OCI-LY7 (cell line): ENCODE data around the gene HPCAL4. TPM values are rescaled to one million over a fixed set of nuclear protein-coding genes. Genes with fewer than 3 reads are reported as not detected.

ENCODE experiments used
- BruUV-seq: library from RNA; stranded (reverse); fragments of 400-500 nt; replicated peaks from 2 replicates; lab custom pipeline; 2021; lab: Mats Ljungman, UMichigan
- CTCF ChIA-PET: fragments of 300-600 bp; sonication (Branson Sonifier 250); formaldehyde crosslinking; loops from one replicate; lab custom pipeline; 2022; ENCODE audit warnings: antibody characterized with exemption; ENCODE audit not compliant: unreplicated experiment; lab: Charles Lee
- POLR2A ChIA-PET: fragments of 300-600 bp; sonication (Branson Sonifier 250); formaldehyde crosslinking; loops from one replicate; lab custom pipeline; 2022; ENCODE audit warnings: antibody characterized with exemption; lab: Charles Lee
- DNase-seq: peaks from one replicate; pipeline ENCODE4 v3.0.0-alpha.2; 2015; ENCODE audit warnings: low spot score
- H2AFZ ChIP-seq: fragments of 200-600 bp; sonication (generic), shearing (Covaris generic); 2 replicates; pipeline ENCODE4 v1.6.1; 2014; ENCODE audit warnings: mild to moderate bottlenecking, antibody characterized with exemption, low read length, moderate library complexity
- H3K27ac ChIP-seq: fragments of 200-600 bp; sonication (generic); 2 replicates; pipeline ENCODE4 v1.5.1; 2014; ENCODE audit warnings: mixed run types, low read depth, mild to moderate bottlenecking, moderate library complexity, low read length, inconsistent platforms; ENCODE audit not compliant: poor library complexity, severe bottlenecking
- H3K36me3 ChIP-seq: fragments of 200-600 bp; sonication (generic); 2 replicates; pipeline ENCODE4 v1.6.1; 2014; ENCODE audit warnings: mild to moderate bottlenecking, antibody characterized with exemption, low read length, moderate library complexity, mixed read lengths; ENCODE audit not compliant: insufficient read depth
- H3K4me1 ChIP-seq: fragments of 200-600 bp; sonication (generic); 2 replicates; pipeline ENCODE4 v1.5.1; 2014; ENCODE audit warnings: mild to moderate bottlenecking, low read length; ENCODE audit not compliant: insufficient read depth, poor library complexity, severe bottlenecking
- H3K4me2 ChIP-seq: fragments of 200-600 bp; sonication (generic); 2 replicates; pipeline ENCODE4 v1.6.1; 2014; ENCODE audit warnings: mild to moderate bottlenecking, low read length
- H3K4me3 ChIP-seq: fragments of 200-600 bp; sonication (generic); 2 replicates; pipeline ENCODE4 v1.5.1; 2014; ENCODE audit warnings: mild to moderate bottlenecking, low read depth, low read length; ENCODE audit not compliant: poor library complexity, severe bottlenecking
- H3K79me2 ChIP-seq: fragments of 200-600 bp; sonication (generic); 2 replicates; pipeline ENCODE4 v1.6.1; 2016; ENCODE audit warnings: low read depth, mild to moderate bottlenecking, low read length, moderate library complexity, mixed read lengths; ENCODE audit not compliant: insufficient read depth
- H3K9me2 ChIP-seq: fragments of 200-600 bp; sonication (generic); 2 replicates; pipeline ENCODE4 v1.6.1; 2016; ENCODE audit warnings: mild to moderate bottlenecking, low read length, mixed read lengths; ENCODE audit not compliant: insufficient read depth
- H3K9me3 ChIP-seq: fragments of 200-600 bp; sonication (generic); 2 replicates; pipeline ENCODE4 v1.6.1; 2014; ENCODE audit warnings: mild to moderate bottlenecking, mixed run types, low read length, mixed read lengths
- H4K20me1 ChIP-seq: fragments of 200-600 bp; sonication (generic); 2 replicates; pipeline ENCODE4 v1.6.1; 2014; ENCODE audit warnings: mild to moderate bottlenecking, antibody characterized with exemption, low read length, moderate library complexity, mixed read lengths; ENCODE audit not compliant: insufficient read depth
- EZH2phosphoT487 ChIP-seq: fragments of 200-600 bp; sonication (generic); IDR thresholded peaks from 2 replicates; pipeline ENCODE4 v1.6.1; 2018; ENCODE audit warnings: low read depth, borderline replicate concordance, mild to moderate bottlenecking, mixed run types, antibody characterized with exemption, low read length, moderate library complexity, mixed read lengths
- intact Hi-C: fragments of 100-400 bp; cut with micrococcal nuclease; formaldehyde crosslinking; loops from one replicate; pipeline ENCODE4 v1.10.0; 2022; ENCODE audit not compliant: unreplicated experiment
- total RNA-seq, 2 experiments: library from RNA; depleted of rRNA in 1 of 2; stranded (reverse); fragments of >200 nt in 1 of 2; shearing (Covaris generic) in 1 of 2; gene quantifications; 2 replicates each; pipeline ENCODE4 v1.2.3, GENCODE V29; 2014 to 2022
- TF ChIP-seq, protein P1 (sequence below): fragments of 200-600 bp; sonication (generic); conservative IDR thresholded peaks from 2 replicates; pipeline ENCODE4 v1.5.1; 2014; ENCODE audit warnings: mild to moderate bottlenecking, antibody characterized with exemption, low read length, moderate library complexity, mixed read lengths

The HPCAL4 gene
- total RNA-seq, 2 experiments from 2014 or later, result not detected

DNA sequence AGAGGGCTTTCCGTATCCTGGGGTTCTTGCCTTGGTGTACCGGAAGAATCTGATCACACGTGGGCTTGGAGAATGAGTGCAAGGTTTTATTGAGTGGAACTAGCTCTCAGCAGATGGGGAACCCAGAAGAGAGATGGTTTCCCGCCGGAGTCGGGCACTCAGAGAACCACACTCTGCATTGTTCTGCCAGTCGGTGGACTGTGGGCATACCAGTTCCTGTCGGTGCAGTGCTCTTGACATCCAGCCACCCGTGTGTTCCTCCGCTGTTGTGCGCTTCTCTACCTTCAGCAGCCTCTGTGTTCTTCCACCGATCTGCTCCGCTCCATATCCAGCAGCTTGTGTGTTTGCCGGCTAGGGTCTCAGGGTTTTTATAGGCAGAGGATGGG, 36.7 kb upstream of the HPCAL4 start:
- no peak for DNase-seq
- no peak for TF ChIP-seq EZH2phosphoT487
- TF ChIP-seq, protein P1, sequence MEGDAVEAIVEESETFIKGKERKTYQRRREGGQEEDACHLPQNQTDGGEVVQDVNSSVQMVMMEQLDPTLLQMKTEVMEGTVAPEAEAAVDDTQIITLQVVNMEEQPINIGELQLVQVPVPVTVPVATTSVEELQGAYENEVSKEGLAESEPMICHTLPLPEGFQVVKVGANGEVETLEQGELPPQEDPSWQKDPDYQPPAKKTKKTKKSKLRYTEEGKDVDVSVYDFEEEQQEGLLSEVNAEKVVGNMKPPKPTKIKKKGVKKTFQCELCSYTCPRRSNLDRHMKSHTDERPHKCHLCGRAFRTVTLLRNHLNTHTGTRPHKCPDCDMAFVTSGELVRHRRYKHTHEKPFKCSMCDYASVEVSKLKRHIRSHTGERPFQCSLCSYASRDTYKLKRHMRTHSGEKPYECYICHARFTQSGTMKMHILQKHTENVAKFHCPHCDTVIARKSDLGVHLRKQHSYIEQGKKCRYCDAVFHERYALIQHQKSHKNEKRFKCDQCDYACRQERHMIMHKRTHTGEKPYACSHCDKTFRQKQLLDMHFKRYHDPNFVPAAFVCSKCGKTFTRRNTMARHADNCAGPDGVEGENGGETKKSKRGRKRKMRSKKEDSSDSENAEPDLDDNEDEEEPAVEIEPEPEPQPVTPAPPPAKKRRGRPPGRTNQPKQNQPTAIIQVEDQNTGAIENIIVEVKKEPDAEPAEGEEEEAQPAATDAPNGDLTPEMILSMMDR, result no peak
- ChIA-PET CTCF (no interaction called here), POLR2A (no interaction called here)
- Histone ChIP-seq H3K4me3 (no peak overlapping the region), H3K9me3 (no peaks in the 10 kb centered on the region), H3K9me2 (no peaks in the 10 kb centered on the region), H3K4me2 (peak overlapping the region; percentile 6; the same call in 1 of the 2 replicates), H3K4me1 (no peaks in the 10 kb centered on the region), H3K27ac (no peak overlapping the region), H3K36me3 (no peaks in the 10 kb centered on the region), H2AFZ (no peak overlapping the region), H3K79me2 (no peaks in the 10 kb centered on the region), H4K20me1 (no peaks in the 10 kb centered on the region)
- BruUV-seq, result no TSS peak
- intact Hi-C loops, result no loop called here

DNA sequence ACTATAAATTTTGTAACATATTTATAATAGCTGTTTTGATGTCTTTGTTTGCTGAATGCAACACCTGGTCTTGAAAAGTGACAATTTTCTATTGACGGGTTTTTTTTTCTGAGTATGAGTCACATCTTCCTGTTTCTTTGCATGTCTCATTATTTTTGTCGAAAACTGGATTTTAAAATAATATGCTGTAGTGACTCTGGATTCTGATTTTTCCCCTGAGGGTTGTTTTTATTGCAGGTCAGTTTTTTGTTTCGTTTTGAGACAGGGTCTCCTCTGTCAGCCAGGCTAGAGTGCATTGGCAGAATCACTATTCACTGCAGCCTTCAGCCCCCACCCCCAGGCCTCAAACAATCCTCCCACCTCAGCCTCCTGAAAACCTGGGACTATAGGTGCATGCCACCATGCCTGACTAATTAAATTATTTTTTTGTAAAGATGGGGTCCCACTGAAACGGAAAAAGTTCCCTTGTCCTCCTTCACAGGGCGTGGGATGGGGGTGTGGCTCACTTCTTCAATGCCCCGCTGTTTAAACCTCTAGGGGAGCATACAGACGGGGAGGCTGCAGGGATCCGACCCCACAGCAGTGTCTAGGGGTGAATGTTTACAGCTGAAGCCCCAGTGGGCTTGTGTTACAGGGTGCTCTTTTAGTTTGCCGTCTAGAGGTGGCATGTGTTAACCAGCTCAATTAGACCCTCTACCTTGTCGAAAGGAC, 36.1 kb upstream of the HPCAL4 start:
- H3K79me2 ChIP-seq, result no peaks in the 10 kb centered on the region
- H3K36me3 ChIP-seq, result no peaks in the 10 kb centered on the region
- H3K4me3 ChIP-seq, result no peak overlapping the region
- intact Hi-C loops, result no loop called here
- H3K27ac ChIP-seq, result no peak overlapping the region
- no peaks in the 10 kb centered on the region for H3K9me2 ChIP-seq
- BruUV-seq, result no TSS peak
- peak; percentile 75; the same call in 1 of the 2 replicates for TF ChIP-seq EZH2phosphoT487
- TF ChIP-seq, protein P1, result no peak
- no peak for DNase-seq
- no peak overlapping the region for H3K4me2 ChIP-seq
- ChIA-PET CTCF (no interaction called here), POLR2A (interaction anchor here (0.9 kb wide), 1 partner anchor 9 kb away, joined by 3 read pairs; no protein-coding TSS in a partner anchor)
- no peaks in the 10 kb centered on the region for H4K20me1 ChIP-seq
- H2AFZ ChIP-seq, result no peak overlapping the region
- H3K9me3 ChIP-seq, result no peaks in the 10 kb centered on the region
- no peaks in the 10 kb centered on the region for H3K4me1 ChIP-seq

DNA sequence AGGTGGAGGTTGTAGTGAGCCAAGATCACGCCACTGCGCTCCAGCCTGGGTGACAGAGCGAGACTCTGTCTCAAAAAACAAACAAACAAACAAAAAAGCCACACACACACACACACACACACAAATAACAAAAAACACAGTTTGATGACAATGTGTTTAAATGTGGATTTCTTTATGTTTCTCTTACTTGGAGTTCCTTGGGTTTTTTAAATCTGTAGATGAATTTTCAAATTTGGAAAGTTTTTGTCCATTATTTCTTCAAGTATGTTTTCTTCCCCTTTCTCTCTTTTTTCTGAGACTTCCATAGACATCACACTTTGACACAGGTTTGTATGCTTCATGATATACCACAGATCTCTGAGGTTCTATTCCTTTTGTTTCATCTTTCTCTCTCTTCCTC, 35.4 kb upstream of the HPCAL4 start:
- H3K36me3 ChIP-seq, result no peaks in the 10 kb centered on the region
- H3K9me2 ChIP-seq, result no peaks in the 10 kb centered on the region
- no peak overlapping the region for H3K27ac ChIP-seq
- BruUV-seq, result no TSS peak
- no peaks in the 10 kb centered on the region for H4K20me1 ChIP-seq
- CTCF ChIA-PET, result no interaction called here
- H3K9me3 ChIP-seq, result no peaks in the 10 kb centered on the region
- no peaks in the 10 kb centered on the region for H3K4me1 ChIP-seq
- H2AFZ ChIP-seq, result no peak overlapping the region
- POLR2A ChIA-PET, result interaction anchor here (0.9 kb wide), 1 partner anchor 10 kb away, joined by 3 read pairs; no protein-coding TSS in a partner anchor
- no peak for DNase-seq
- intact Hi-C loops, result no loop called here
- no peak for TF ChIP-seq EZH2phosphoT487
- TF ChIP-seq, protein P1, result no peak
- H3K4me3 ChIP-seq, result no peak overlapping the region
- H3K79me2 ChIP-seq, result no peaks in the 10 kb centered on the region
- no peak overlapping the region for H3K4me2 ChIP-seq
